Activated T-helper 17 cell treated with anti-CD3 and anti-CD28 coated beads, Interleukin-2, amount 50 U/mL, for 72 hours (primary cell): ENCODE measurements around the gene DBN1. TPM values are rescaled to one million over a fixed set of nuclear protein-coding genes. Genes with fewer than 3 reads are reported as not detected.

Experiments
- ATAC-seq: fragments of 150-1000 bp; cut with Tn5 transposase; replicated peaks from 2 replicates; pipeline ENCODE4 v1.10.0; 2021; ENCODE audit warnings: mild to moderate bottlenecking, moderate library complexity
- H3K27ac Mint-ChIP-seq: one replicate; pipeline ENCODE4 v1.8.0; 2022; ENCODE audit warnings: mixed read lengths
- H3K27me3 Mint-ChIP-seq: one replicate; pipeline ENCODE4 v1.8.0; 2022; ENCODE audit warnings: mixed read lengths
- H3K36me3 Mint-ChIP-seq: one replicate; pipeline ENCODE4 v1.8.0; 2022; ENCODE audit warnings: low read depth, mild to moderate bottlenecking, mixed read lengths
- H3K4me1 Mint-ChIP-seq: one replicate; pipeline ENCODE4 v1.8.0; 2022; ENCODE audit warnings: mixed read lengths
- H3K4me3 Mint-ChIP-seq: one replicate; pipeline ENCODE4 v1.8.0; 2022; ENCODE audit warnings: mild to moderate bottlenecking, mixed read lengths
- H3K9me3 Mint-ChIP-seq: one replicate; pipeline ENCODE4 v1.8.0; 2022; ENCODE audit warnings: mixed read lengths
- total RNA-seq, 2 donors: library from RNA; stranded (reverse); gene quantifications; one replicate each; pipeline ENCODE4 v1.2.3, GENCODE V29; 2022

Gene DBN1
- total RNA-seq, 2 donors from 2014 or later, result 2.3 to 3.1 TPM

DNA sequence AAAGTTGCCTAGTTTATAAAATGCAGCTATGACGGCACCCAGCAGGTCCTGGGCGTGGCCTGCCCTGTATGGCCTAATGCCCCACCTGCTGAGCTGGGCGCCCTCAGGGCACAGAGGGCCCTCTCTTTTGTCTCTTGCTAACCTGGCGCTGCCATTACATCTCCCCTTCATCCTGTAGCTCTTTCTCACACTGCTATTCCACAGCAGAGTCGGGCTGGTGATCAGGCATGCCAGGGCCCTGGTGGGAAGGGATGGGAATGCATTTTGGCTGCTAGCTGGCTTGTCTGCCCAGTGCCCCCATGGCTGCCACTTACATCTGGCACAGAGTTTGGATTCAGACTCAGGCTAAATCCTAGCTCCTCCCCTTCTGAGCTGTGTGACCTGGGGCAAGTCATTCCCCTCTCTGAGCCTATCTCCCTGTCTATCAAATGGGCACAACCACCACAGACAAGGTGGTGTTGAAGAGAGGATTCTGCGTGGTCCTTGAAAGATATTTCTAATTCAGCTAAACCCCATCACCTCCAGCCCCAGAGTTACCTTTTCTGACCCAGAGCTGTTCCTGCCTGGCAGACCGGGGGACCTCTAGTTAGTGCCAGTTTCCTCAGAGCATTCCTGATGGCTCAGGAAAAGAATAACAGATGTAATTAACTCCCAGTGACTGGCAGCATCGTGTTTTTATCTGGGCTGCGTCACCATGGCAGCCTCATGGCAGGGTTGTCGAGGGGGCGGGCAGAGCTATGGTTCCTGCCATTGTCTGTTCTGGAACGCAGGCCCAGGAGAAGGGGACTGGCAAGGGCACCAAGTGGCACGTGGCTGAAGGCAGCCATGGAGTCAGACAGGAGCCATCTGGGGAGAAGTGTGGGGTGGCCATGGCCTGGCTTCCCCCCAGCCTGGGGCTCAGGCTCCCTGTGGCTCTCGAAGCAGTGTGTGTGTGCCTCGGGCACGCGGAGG is 20.5 kb downstream of the DBN1 start:
- Mint-ChIP-seq H3K36me3 (peaks cover 6% of the 10 kb centered on the region), H3K27me3 (no peaks in the 10 kb centered on the region), H3K4me3 (peak overlapping the region; percentile 76), H3K27ac (no peak overlapping the region), H3K9me3 (no peaks in the 10 kb centered on the region), H3K4me1 (peaks cover 8% of the 10 kb centered on the region)
- no peak for ATAC-seq

DNA sequence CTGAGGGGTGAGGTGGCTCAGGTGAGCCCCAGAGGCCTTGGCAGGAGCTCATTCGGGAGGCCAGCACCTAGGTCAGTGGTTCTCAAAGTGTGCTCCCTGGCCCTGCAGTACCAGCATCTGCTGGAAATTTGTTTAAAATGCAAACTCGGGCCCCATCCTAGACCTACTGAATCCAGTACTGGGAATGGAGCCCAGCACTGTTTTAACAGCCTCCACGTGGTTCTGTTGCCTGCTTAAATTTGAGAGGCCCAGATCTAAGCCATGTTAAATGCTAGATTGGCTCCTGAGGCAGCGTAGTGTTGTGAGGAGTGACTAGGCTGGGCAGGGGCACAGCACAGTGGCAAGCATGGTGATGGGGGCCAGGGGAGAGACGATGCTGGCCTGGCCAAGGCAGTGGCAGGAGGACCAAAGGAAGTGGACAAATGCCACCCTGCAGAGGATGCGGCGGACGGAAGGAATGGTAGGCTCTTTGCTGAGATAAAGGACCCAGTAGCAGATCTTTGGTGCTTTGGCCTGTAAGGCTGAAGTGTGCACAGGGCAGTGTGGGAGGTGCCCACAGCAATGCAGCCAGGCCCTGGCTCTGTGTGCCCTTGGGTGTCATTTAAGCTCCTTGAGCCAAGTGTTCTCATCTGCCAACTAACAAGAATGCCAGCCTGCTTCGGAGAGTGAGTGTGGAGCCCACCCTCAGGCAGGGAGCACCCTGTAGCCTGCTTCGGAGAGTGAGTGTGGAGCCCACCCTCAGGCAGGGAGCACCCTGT is 22.6 kb downstream of the DBN1 start:
- peaks cover 15% of the 10 kb centered on the region for H3K4me1 Mint-ChIP-seq
- H3K9me3 Mint-ChIP-seq, result no peaks in the 10 kb centered on the region
- no peak overlapping the region for H3K4me3 Mint-ChIP-seq
- no peak for ATAC-seq
- H3K27ac Mint-ChIP-seq, result no peak overlapping the region
- peaks cover 11% of the 10 kb centered on the region for H3K36me3 Mint-ChIP-seq
- H3K27me3 Mint-ChIP-seq, result no peaks in the 10 kb centered on the region

DNA sequence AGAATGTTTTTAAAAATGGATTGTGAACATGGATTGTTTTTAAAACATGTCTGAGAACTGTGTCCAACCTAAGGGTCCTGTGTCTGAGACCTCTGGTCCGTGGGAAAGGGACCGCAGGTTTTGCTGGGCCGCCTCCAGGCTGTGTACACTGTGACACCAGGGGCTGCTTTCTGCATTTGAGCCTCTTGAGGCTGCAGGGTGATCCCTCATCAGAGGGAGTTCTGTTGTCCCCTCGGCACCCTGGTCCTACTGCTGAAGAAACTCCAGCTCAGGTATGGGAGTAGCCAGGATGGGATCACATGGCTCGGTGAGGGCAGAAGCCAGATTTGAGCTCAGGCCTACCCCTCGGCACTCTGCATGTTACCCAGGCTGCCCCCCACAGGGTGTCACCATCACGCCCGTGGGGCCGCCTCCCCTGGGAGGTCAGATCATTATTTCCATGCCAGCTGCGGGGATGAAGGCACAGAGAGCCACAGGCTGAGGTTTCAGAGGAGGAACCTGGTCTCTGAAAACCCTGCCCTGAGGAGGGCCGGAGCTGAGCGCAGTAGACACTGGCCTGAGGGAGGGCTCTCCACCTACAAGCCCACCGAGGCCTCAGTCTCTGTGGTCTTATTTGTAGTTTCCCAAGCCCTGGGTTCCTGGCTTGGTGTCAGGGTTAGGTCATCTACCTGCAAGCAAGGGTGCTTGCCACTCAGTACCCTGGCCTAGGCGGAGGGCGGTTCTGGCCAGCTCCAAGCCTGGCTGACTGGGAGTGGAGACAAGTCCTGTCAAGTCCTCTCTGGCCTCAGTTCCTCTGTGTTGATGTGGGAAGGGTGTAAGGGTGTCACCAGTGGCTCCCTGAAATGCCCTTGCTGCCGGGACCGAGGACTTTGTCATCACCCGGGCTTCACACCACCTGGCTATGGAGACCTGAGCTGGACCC is 24.0 kb downstream of the DBN1 start:
- H3K4me3 Mint-ChIP-seq, result no peak overlapping the region
- no peaks in the 10 kb centered on the region for H3K27me3 Mint-ChIP-seq
- no peak for ATAC-seq
- peaks cover 27% of the 10 kb centered on the region for H3K4me1 Mint-ChIP-seq
- H3K9me3 Mint-ChIP-seq, result no peaks in the 10 kb centered on the region
- H3K27ac Mint-ChIP-seq, result no peak overlapping the region
- H3K36me3 Mint-ChIP-seq, result peaks cover 16% of the 10 kb centered on the region

DNA sequence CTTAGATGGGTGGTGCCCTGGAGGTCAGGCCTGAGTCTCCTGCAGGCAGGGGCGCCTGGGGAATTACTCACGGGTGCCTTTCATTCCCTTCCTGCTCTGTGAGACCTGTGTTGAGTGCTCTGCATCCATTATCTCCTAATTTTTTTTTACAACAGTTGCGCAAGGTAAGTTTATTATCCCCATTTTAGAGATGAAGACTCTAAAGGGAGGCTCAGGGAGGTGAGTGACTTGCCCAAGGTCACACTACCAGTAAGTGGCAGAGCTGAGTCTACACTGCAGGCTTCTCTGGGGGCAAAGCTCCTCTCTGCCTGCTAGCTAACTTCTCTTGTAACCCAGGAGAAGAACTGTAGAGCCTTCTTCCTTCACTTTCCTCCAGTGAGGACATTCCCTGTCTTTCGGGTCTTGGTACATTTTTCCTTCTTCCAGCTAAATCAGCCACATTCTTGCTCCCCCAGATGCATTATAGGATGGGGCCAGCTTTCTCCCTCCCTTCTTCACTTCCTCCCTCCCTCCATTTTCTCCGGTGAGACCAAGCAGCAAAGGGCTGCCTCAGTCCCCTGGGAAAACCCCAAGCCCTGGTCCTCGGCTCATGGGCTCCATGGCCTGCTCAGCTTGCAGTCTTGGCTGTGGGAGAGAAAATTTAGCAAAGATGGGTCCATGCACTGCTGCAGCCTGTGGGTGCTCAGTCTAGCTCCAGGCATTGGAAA is 25.0 kb downstream of the DBN1 start:
- no peaks in the 10 kb centered on the region for H3K27me3 Mint-ChIP-seq
- no peak for ATAC-seq
- H3K36me3 Mint-ChIP-seq, result peaks cover 16% of the 10 kb centered on the region
- peak overlapping the region; percentile 76 for H3K4me3 Mint-ChIP-seq
- H3K9me3 Mint-ChIP-seq, result no peaks in the 10 kb centered on the region
- H3K27ac Mint-ChIP-seq, result peak overlapping the region; percentile 47
- peaks cover 28% of the 10 kb centered on the region for H3K4me1 Mint-ChIP-seq

DNA sequence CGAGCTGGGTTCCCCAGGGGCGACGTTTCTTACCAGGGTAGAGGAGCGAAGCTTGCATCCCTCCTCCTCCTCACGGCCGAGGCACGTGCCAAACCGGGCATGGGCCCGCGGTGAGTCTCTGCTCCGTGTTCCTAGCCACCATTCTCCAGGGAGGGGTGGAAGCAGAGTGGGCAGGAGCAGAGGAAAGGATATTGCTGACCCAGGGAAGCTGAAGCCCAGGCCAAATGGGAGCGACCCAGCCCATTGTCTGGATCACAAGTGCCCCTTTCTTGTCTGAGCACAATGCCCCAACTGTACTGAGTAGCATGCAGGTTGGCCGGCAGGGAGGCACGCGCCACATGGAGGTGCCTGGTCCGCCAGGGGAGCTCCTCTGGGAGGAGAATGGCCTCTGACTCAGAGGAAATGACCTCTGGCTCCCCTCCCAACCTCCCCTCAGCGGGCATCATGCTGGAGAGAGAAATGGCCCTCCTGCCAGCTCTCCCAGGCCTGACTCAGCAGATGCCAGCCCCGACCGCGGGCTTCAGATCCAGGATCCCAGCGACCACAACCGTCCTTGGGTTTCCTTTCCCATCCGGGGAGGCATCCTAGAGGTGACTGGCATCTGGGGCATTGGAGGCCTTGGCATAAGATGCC is 25.7 kb downstream of the DBN1 start:
- H3K4me1 Mint-ChIP-seq, result peaks cover 28% of the 10 kb centered on the region
- peak; percentile 15 for ATAC-seq
- H3K27ac Mint-ChIP-seq, result peak overlapping the region; percentile 47

DNA sequence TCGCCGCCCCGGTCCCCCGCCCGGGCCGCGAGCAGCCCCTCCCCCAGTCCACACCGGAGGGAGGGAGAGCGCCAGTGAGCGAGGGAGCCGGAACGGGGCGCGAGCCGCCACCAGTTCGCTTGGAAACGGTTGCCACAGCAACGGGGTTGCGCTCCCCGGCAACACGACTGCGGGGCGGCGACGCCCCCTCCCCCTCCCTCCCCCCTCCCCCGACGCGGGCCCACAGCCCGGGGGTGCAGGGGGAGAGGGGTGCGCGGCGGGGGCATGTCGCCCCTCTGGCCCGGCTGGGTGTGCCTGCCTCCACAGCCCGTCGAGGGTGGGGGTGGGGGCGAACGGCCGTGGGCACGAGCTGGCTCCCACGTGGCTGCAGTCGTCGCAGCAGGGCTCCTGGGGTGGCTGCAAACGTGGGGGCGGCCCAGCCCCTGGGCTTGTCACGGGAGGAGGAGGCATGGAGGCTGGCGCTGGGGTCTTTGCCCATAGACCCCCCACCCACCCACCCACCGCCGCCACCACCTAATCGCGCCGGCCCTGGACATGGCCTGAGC is 26.3 kb downstream of the DBN1 start:
- peak; percentile 30 for ATAC-seq
- no peaks in the 10 kb centered on the region for H3K9me3 Mint-ChIP-seq
- no peak overlapping the region for H3K27ac Mint-ChIP-seq
- H3K4me3 Mint-ChIP-seq, result peak overlapping the region; percentile 76
- H3K27me3 Mint-ChIP-seq, result no peaks in the 10 kb centered on the region
- H3K36me3 Mint-ChIP-seq, result peaks cover 29% of the 10 kb centered on the region
- H3K4me1 Mint-ChIP-seq, result peaks cover 33% of the 10 kb centered on the region

More for the DNA sequence above, 25.7 kb downstream of the DBN1 start:
- Mint-ChIP-seq H3K9me3 (no peaks in the 10 kb centered on the region), H3K36me3 (peaks cover 23% of the 10 kb centered on the region), H3K4me3 (peak overlapping the region; percentile 76), H3K27me3 (no peaks in the 10 kb centered on the region)

DNA sequence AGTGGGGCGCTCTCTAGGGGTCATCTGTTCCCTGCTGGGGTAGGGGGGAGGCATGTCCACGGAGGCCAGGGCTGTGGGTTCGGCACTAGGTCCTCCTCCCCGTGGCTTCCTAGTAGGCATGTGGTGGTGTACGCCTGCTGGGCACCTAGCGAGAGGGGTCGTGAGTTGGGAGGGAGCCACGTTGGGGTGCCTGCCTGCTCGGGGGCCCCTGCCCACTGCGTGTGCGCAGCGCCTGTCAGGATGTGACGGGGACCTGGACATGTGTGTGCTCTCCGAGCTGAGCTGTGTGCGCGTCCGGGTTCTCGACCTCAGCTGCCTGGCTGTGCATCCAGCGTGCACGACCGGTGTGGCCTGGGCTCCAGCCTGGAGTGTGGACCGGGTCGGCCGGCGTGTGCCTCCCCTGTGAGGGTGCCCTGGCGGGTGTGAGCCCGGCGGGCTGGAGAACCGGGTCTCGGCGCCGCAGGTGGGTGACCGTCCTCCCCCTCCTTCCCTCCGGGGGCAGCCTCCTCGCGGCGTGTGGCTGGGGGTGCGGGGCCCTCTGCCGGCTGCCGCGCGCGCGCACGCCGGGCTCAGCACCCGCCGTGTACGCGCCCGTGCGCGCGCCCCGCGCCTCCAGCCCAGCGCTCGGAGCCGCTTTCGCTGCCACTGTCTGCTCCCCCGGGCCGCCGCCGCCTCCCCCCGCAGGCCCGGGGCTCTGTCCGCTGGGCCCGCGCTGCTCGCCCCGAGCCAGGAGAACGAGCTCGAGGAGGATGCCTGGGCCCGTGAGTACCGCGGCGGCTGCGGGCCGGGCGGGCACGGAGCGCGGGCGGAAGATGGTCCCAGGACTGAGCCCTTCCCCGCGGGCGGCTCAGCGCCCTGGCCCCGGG is 27.0 kb downstream of the DBN1 start, which contains the start of gene PRR7:
PRR7 (plus strand) TSS at position 615 of the 866 bp plus-strand sequence. CDS start 8,254 bp downstream, outside the sequence.
- ATAC-seq, result peak; percentile 55
- H3K36me3 Mint-ChIP-seq, result peaks cover 36% of the 10 kb centered on the region
- H3K27me3 Mint-ChIP-seq, result no peaks in the 10 kb centered on the region
- no peaks in the 10 kb centered on the region for H3K9me3 Mint-ChIP-seq
- H3K4me3 Mint-ChIP-seq, result peak within 1 kb of the TSS; percentile 82
- peak within 1 kb of the TSS; percentile 77 for H3K27ac Mint-ChIP-seq
- peaks cover 33% of the 10 kb centered on the region for H3K4me1 Mint-ChIP-seq

DNA sequence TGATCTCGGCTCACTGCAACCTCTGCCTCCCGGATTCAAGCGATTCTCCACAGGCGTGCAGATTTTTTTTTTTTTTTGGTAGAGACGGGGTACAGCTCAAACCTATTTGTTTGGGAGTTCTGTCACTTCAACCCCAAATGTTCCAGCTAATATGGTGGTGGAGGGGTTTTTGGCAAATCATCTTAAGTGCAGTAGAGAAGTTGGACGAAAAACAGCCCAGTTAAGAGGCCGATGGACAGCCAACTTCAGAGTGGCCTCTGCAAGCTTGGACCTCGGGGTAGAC is 27.6 kb downstream of the DBN1 start:
- peak overlapping the region; percentile 82 for H3K4me3 Mint-ChIP-seq
- peak overlapping the region; percentile 77 for H3K27ac Mint-ChIP-seq
- H3K9me3 Mint-ChIP-seq, result no peaks in the 10 kb centered on the region
- ATAC-seq, result no peak
- peaks cover 33% of the 10 kb centered on the region for H3K4me1 Mint-ChIP-seq
- H3K27me3 Mint-ChIP-seq, result no peaks in the 10 kb centered on the region
- peaks cover 40% of the 10 kb centered on the region for H3K36me3 Mint-ChIP-seq

DNA sequence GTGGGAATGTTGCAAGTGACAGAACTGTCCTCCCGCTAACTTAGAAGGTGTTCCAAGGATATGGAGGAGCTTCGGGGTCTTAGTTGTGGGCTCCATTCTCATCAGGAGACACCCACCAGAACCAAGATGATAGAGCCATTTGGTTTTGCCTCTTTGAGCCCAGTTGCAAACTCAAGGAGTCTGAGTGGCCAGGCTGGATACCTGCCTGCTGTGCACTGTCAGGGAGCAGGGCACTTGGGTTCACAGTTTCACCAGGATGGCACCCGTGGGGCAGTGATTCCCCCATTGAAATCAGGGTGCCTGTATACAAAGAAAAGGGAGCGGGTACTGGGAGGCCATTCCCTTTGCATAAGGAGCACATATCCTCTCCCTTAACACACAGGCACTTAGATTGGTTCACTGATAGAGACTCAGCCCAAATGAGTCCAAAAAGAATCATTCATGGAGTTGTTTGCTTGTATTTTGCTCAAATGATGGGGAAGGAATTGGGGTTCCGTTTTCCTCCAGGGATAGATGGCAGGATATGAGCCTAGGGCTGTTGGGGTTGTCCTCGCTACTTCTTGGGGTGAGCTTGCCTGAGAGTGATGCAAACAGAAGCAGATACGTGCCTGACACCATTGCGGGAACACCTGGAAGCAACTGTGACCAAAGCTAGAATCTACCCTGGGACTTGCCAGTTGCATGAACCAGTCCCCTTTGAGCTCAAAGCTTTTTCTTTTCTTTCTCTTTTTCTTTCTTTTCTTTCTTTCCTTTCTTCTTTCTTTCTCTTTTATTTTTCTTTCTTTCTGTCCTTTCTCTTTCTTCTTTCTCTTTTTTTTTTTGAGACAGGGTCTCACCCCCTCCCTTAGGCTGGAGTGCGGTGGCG is 28.1 kb downstream of the DBN1 start:
- Mint-ChIP-seq H3K27me3 (no peaks in the 10 kb centered on the region), H3K9me3 (no peaks in the 10 kb centered on the region), H3K4me3 (peak overlapping the region; percentile 82), H3K27ac (peak overlapping the region; percentile 77), H3K4me1 (peaks cover 34% of the 10 kb centered on the region), H3K36me3 (peaks cover 44% of the 10 kb centered on the region)
- ATAC-seq, result peak; percentile 39

DNA sequence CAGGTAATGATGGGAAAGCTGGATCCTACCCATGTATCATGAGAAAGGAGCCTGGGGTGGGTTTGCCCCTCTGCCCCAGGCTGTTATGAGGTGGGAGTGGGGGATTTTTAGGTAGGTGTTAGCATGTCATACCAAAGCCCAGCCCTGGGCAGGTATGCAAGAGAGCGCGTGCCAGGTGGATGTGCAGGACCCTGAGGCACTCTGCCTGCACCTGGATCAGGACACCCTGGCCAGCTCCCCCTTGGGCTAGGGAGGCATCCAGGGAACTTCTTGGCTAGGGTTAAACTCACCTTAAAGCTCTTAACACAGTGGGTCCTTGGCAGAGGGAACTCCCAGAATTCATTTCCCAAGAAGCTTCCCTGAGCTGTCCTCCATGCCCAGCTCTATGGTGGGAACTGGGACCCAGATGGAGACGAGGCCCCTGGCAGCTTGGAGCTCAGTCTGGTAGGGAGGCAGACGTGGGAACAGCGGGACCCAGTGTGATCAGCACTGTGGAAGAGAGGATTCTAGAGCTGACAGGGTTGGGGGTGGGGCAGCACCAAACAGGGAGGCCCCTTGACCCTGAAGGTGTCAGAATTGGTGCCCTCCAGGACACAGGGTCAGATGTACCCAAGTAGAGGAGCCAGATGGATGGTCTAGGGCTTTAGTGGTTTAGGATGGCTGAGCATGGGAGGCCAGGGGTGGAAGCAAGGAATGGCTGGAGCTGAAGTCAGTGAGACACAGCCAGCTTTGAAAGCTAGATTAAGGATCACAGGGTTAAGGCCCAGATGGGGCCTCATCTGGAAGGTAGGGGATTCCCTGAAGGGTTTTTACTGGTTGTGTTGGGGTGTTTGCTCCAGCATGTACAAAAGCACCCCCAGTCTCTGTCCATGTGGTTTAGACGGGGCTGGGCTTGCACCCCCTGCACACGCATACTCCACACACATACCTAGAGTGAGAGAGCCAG is 29.1 kb downstream of the DBN1 start:
- peaks cover 43% of the 10 kb centered on the region for H3K4me1 Mint-ChIP-seq
- peaks cover 54% of the 10 kb centered on the region for H3K36me3 Mint-ChIP-seq
- peak overlapping the region; percentile 82 for H3K4me3 Mint-ChIP-seq
- ATAC-seq, result no peak
- H3K9me3 Mint-ChIP-seq, result no peaks in the 10 kb centered on the region
- H3K27ac Mint-ChIP-seq, result peak overlapping the region; percentile 77
- no peaks in the 10 kb centered on the region for H3K27me3 Mint-ChIP-seq
